H1 (cell line): Measurements from ENCODE around the gene CCDC92B.

ENCODE experiments used
- CTCF ChIP-seq, 3 experiments: IDR thresholded peaks; 1 replicate in 2 of 3; 2 replicates in 1 of 3; pipeline versions ENCODE4 v1.5.1 to v1.6.1; 2011; ENCODE audit warnings: low read length in 3 of 3, mild to moderate bottlenecking in 3 of 3, inconsistent platforms in 2 of 3, low read depth in 1 of 3, moderate library complexity in 1 of 3; ENCODE audit not compliant: insufficient read depth in 1 of 3; ENCODE audit errors: control extremely low read depth in 1 of 3
- EP300 ChIP-seq, 2 experiments: IDR thresholded peaks; 1 replicate in 1 of 2; 2 replicates in 1 of 2; pipeline ENCODE4 v1.6.1; 2011 to 2012; ENCODE audit warnings: low read depth in 2 of 2, low read length in 2 of 2, mild to moderate bottlenecking in 2 of 2, borderline replicate concordance in 1 of 2, inconsistent platforms in 1 of 2, moderate library complexity in 1 of 2
- HDAC2 ChIP-seq, 2 experiments: fragments of 300-600 bp in 1 of 2; sonication (generic) in 1 of 2; IDR thresholded peaks; 2 replicates each; pipeline ENCODE4 v1.6.1; 2011 to 2012; ENCODE audit warnings: low read depth in 2 of 2, low read length in 2 of 2, mild to moderate bottlenecking in 2 of 2, moderate library complexity in 2 of 2, borderline replicate concordance in 1 of 2, inconsistent platforms in 1 of 2
- POLR2A ChIP-seq, 2 experiments: IDR thresholded peaks; 1 replicate in 1 of 2; 2 replicates in 1 of 2; pipeline ENCODE4 v1.6.1; 2011; ENCODE audit warnings: low read depth in 2 of 2, low read length in 2 of 2, mild to moderate bottlenecking in 2 of 2; ENCODE audit errors: control extremely low read depth in 1 of 2
- TAF1 ChIP-seq: IDR thresholded peaks from 2 replicates; pipeline ENCODE4 v1.6.1; 2011; ENCODE audit warnings: mild to moderate bottlenecking, low read depth, low read length

GRCh38 chr17:2777242-2777867 is 27.9 kb upstream of the CCDC92B start:
- no peak for TF ChIP-seq HDAC2 (IDR thresholded peaks at IDR 0.05; ENCODE audit: borderline replicate concordance in 1 of 2, low read depth in 2 of 2, low read length in 2 of 2)
- no peak for TF ChIP-seq EP300 (IDR thresholded peaks at IDR 0.05; ENCODE audit: borderline replicate concordance in 1 of 2, low read depth in 2 of 2, low read length in 2 of 2)
- peak in 2 of 3 experiments; percentile 24 to 33; a peak in 3 of 4 replicates for TF ChIP-seq CTCF (IDR thresholded peaks at IDR 0.05; ENCODE audit: control extremely low read depth in 1 of 3, insufficient read depth in 1 of 3, low read depth in 1 of 3, low read length in 3 of 3)
- TF ChIP-seq POLR2A (IDR thresholded peaks at IDR 0.05; ENCODE audit: control extremely low read depth in 1 of 2, low read depth in 2 of 2, low read length in 2 of 2), result no peak
- TF ChIP-seq TAF1, result no peak
